CD14-positive monocyte (primary cell): ENCODE measurements around the gene RNFT2. TPM values are rescaled to one million over a fixed set of nuclear protein-coding genes. Genes with fewer than 3 reads are reported as not detected.
A peak's percentile ranks its signal among the peaks of the same experiment; 100 is the strongest.

ENCODE experiments used
- DNase-seq, 3 donors: peaks; one replicate each; pipeline ENCODE4 v3.0.0-alpha.2; 2011 to 2022
- H2AFZ ChIP-seq: 2 replicates; pipeline ENCODE4 v1.6.0; 2012; ENCODE audit warnings: mild to moderate bottlenecking, low read depth, low read length, inconsistent platforms; ENCODE audit not compliant: insufficient read depth, poor library complexity, severe bottlenecking
- H3K27ac ChIP-seq, 2 donors: 1 replicate in 1 of 2; 2 replicates in 1 of 2; pipeline ENCODE4 v1.5.1; 2012 to 2013; ENCODE audit warnings: low read length in 2 of 2, control low read depth in 1 of 2, inconsistent platforms in 1 of 2, low read depth in 1 of 2, mild to moderate bottlenecking in 1 of 2
- H3K27me3 ChIP-seq, 2 donors: one replicate each; pipeline versions ENCODE4 v1.6.0 to v1.6.1; 2011 to 2013; ENCODE audit warnings: low read length in 2 of 2; ENCODE audit not compliant: control insufficient read depth in 2 of 2, insufficient read depth in 2 of 2
- H3K36me3 ChIP-seq, 2 donors: replicated peaks in 1 of 2; 1 replicate in 1 of 2; 2 replicates in 1 of 2; pipeline versions ENCODE4 v1.5.1 to v1.6.1; 2012 to 2013; ENCODE audit warnings: low read length in 2 of 2, control low read depth in 1 of 2, inconsistent platforms in 1 of 2, mild to moderate bottlenecking in 1 of 2; ENCODE audit not compliant: insufficient read depth in 2 of 2, control insufficient read depth in 1 of 2
- H3K4me1 ChIP-seq, 2 donors: 1 replicate in 1 of 2; 2 replicates in 1 of 2; pipeline versions ENCODE4 v1.5.1 to v1.6.1; 2012 to 2013; ENCODE audit warnings: low read length in 2 of 2, control low read depth in 1 of 2, inconsistent platforms in 1 of 2, mild to moderate bottlenecking in 1 of 2, moderate library complexity in 1 of 2; ENCODE audit not compliant: insufficient read depth in 2 of 2, control insufficient read depth in 1 of 2
- H3K4me2 ChIP-seq: replicated peaks from 2 replicates; pipeline ENCODE3; 2012; ENCODE audit warnings: low read length, moderate library complexity, mild to moderate bottlenecking; ENCODE audit not compliant: poor library complexity, severe bottlenecking; ENCODE audit errors: extremely low read depth
- H3K4me3 ChIP-seq, 3 experiments: fragments of 200-600 bp in 1 of 3; sonication (generic) in 1 of 3; replicated peaks in 1 of 3; 1 replicate in 2 of 3; 2 replicates in 1 of 3; pipeline ENCODE4 v1.5.1; 2011 to 2013; ENCODE audit warnings: low read length in 3 of 3, mild to moderate bottlenecking in 3 of 3, control low read depth in 2 of 3, low read depth in 2 of 3, inconsistent platforms in 1 of 3, moderate library complexity in 1 of 3
- H3K79me2 ChIP-seq: 2 replicates; pipeline ENCODE4 v1.6.0; 2012; ENCODE audit warnings: mild to moderate bottlenecking, control low read depth, inconsistent platforms, low read length, moderate library complexity; ENCODE audit not compliant: insufficient read depth
- H3K9ac ChIP-seq: 2 replicates; pipeline ENCODE4 v1.6.0; 2017; ENCODE audit warnings: low read length, mild to moderate bottlenecking; ENCODE audit not compliant: insufficient read depth, poor library complexity, severe bottlenecking
- H3K9me3 ChIP-seq, 2 donors: replicated peaks in 1 of 2; 1 replicate in 1 of 2; 2 replicates in 1 of 2; pipeline versions ENCODE4 v1.5.1 to v1.6.1; 2012 to 2013; ENCODE audit warnings: low read length in 2 of 2, control low read depth in 1 of 2; ENCODE audit not compliant: control insufficient read depth in 1 of 2, insufficient read depth in 1 of 2
- H4K20me1 ChIP-seq: 2 replicates; pipeline ENCODE4 v1.6.0; 2012; ENCODE audit warnings: mild to moderate bottlenecking, low read length, control low read depth, moderate library complexity; ENCODE audit not compliant: insufficient read depth
- H3K27ac Mint-ChIP-seq, 7 donors: one replicate each; pipeline ENCODE4 v1.8.0; 2020; ENCODE audit warnings: mild to moderate bottlenecking in 7 of 7, mixed read lengths in 7 of 7, moderate library complexity in 6 of 7, inconsistent platforms in 2 of 7
- H3K27me3 Mint-ChIP-seq, 3 donors: one replicate each; pipeline ENCODE4 v1.8.0; 2021 to 2022; ENCODE audit warnings: low read depth in 3 of 3, mild to moderate bottlenecking in 3 of 3, mixed read lengths in 3 of 3, moderate library complexity in 3 of 3, inconsistent platforms in 1 of 3
- H3K36me3 Mint-ChIP-seq, 2 donors: one replicate each; pipeline ENCODE4 v1.8.0; 2020; ENCODE audit warnings: mixed read lengths in 2 of 2, inconsistent platforms in 1 of 2, mild to moderate bottlenecking in 1 of 2
- H3K4me1 Mint-ChIP-seq: one replicate; pipeline ENCODE4 v1.8.0; 2020; ENCODE audit warnings: mild to moderate bottlenecking, mixed read lengths
- H3K4me3 Mint-ChIP-seq, 2 donors: one replicate each; pipeline ENCODE4 v1.8.0; 2020; ENCODE audit warnings: mild to moderate bottlenecking in 2 of 2, mixed read lengths in 2 of 2, moderate library complexity in 1 of 2
- H3K9me3 Mint-ChIP-seq, 7 donors: one replicate each; pipeline ENCODE4 v1.8.0; 2020 to 2022; ENCODE audit warnings: mixed read lengths in 7 of 7, mild to moderate bottlenecking in 6 of 7, moderate library complexity in 6 of 7, inconsistent platforms in 2 of 7
- WGBS: methylation state at CpG from one replicate; pipeline ENCODE4 v1.1.5; 2013; ENCODE audit warnings: missing lambda C conversion rate; ENCODE audit not compliant: insufficient coverage; 5-methylcytosine and 5-hydroxymethylcytosine counted together
- intact Hi-C, 2 donors: fragments of 100-400 bp; cut with micrococcal nuclease; formaldehyde crosslinking; loops; one replicate each; pipeline versions ENCODE4 v1.15.0 to v1.15.1; 2023
- polyA plus RNA-seq, 3 donors: library from polyadenylated mRNA; depleted of rRNA in 1 of 3; unstranded in 2 of 3; stranded (reverse) in 1 of 3; fragments of 300-500 nt in 2 of 3; fragments of >200 nt in 1 of 3; fragmentation: Illumina TruSeq in 2 of 3; gene quantifications; 1 replicate in 2 of 3; 2 replicates in 1 of 3; pipeline ENCODE4 v1.2.3, GENCODE V29; 2012 to 2021
- TF ChIP-seq, protein P1 (sequence below): fragments of 200-600 bp; IDR thresholded peaks from one replicate; pipeline ENCODE4 v1.8.0; 2022; ENCODE audit warnings: antibody characterized with exemption, mild to moderate bottlenecking

RNFT2 gene
- polyA plus RNA-seq, 3 donors = 0.05 TPM; not detected in 2

- no peak overlapping the region for H3K4me2 ChIP-seq
- no peak overlapping the region for H3K9ac ChIP-seq
- H2AFZ ChIP-seq = no peak overlapping the region
- peaks cover 60 to 85% (median 76%) of the 10 kb centered on the region in 3 donors for H3K27me3 Mint-ChIP-seq
- peaks cover 0 to 22% of the 10 kb centered on the region in 2 donors for H3K4me1 ChIP-seq
- H3K36me3 ChIP-seq = no peaks in the 10 kb centered on the region
- H3K4me1 Mint-ChIP-seq = peaks cover 15% of the 10 kb centered on the region
- intact Hi-C loops = no loop called here
- peaks cover 0 to 28% (median 17%) of the 10 kb centered on the region in 7 donors for H3K9me3 Mint-ChIP-seq
- peak overlapping the region in 1 of 2 donors; percentile 62 for H3K4me3 Mint-ChIP-seq
- H3K27ac ChIP-seq = no peak overlapping the region
- DNase-seq = no peak
- H3K36me3 Mint-ChIP-seq = peaks cover 3 to 5% of the 10 kb centered on the region in 2 donors
- TF ChIP-seq, protein P1, sequence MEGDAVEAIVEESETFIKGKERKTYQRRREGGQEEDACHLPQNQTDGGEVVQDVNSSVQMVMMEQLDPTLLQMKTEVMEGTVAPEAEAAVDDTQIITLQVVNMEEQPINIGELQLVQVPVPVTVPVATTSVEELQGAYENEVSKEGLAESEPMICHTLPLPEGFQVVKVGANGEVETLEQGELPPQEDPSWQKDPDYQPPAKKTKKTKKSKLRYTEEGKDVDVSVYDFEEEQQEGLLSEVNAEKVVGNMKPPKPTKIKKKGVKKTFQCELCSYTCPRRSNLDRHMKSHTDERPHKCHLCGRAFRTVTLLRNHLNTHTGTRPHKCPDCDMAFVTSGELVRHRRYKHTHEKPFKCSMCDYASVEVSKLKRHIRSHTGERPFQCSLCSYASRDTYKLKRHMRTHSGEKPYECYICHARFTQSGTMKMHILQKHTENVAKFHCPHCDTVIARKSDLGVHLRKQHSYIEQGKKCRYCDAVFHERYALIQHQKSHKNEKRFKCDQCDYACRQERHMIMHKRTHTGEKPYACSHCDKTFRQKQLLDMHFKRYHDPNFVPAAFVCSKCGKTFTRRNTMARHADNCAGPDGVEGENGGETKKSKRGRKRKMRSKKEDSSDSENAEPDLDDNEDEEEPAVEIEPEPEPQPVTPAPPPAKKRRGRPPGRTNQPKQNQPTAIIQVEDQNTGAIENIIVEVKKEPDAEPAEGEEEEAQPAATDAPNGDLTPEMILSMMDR = no peak
- no peak overlapping the region for H3K4me3 ChIP-seq
- peaks cover 49 to 56% of the 10 kb centered on the region in 2 donors for H3K27me3 ChIP-seq
- H3K27ac Mint-ChIP-seq = no peak overlapping the region
- no peaks in the 10 kb centered on the region for H4K20me1 ChIP-seq
- WGBS = 14% methylated on average over 6 of the region's 19 CpGs
- H3K9me3 ChIP-seq = peaks cover 5 to 30% of the 10 kb centered on the region in 2 donors
- H3K79me2 ChIP-seq = no peaks in the 10 kb centered on the region
Measured at GRCh38 chr12:116876151-116876869, 138.2 kb downstream of the RNFT2 start.

- Mint-ChIP-seq H3K9me3 (peaks cover 0 to 30% (median 17%) of the 10 kb centered on the region in 7 donors), H3K4me3 (peak overlapping the region; percentile 25 to 92), H3K27me3 (peaks cover 81 to 95% (median 91%) of the 10 kb centered on the region in 3 donors), H3K27ac (peak overlapping the region in 2 of 7 donors; percentile 8 to 26), H3K4me1 (peaks cover 15% of the 10 kb centered on the region), H3K36me3 (peaks cover 3 to 7% of the 10 kb centered on the region in 2 donors)
- no peak for DNase-seq
- Histone ChIP-seq H2AFZ (no peak overlapping the region), H3K4me2 (peak overlapping the region; percentile 37), H3K36me3 (no peaks in the 10 kb centered on the region), H3K9ac (no peak overlapping the region), H3K4me3 (no peak overlapping the region), H3K27me3 (peaks cover 70 to 77% of the 10 kb centered on the region in 2 donors), H4K20me1 (no peaks in the 10 kb centered on the region), H3K27ac (no peak overlapping the region), H3K9me3 (peaks cover 5 to 41% of the 10 kb centered on the region in 2 donors), H3K79me2 (no peaks in the 10 kb centered on the region), H3K4me1 (peaks cover 0 to 30% of the 10 kb centered on the region in 2 donors)
- under 1% methylated on average over 41 of the region's 55 CpGs for WGBS
- TF ChIP-seq, protein P1 = no peak
- intact Hi-C loops = no loop called here
Measured at GRCh38 chr12:116878567-116879508, 140.7 kb downstream of the RNFT2 start.
